Measurements from ENCODE around the gene PRKD2. TPM values are rescaled to one million over a fixed set of nuclear protein-coding genes. Genes with fewer than 3 reads are reported as not detected.
A peak's percentile ranks its signal among the peaks of the same experiment; 100 is the strongest.

The PRKD2 gene
- total and polyA plus RNA-seq, 12 donors = 6.8 to 77.1 (median 26.8) TPM

- intact Hi-C loops (cut with DNase I) = no loop called here
Observed at GRCh38 chr19:46745521-46746280, 28.8 kb upstream of the PRKD2 start, which contains the start of gene FKRP. TSS of gene FKRP (plus strand) at chr19:46746057. CDS start at chr19:46755451, 9,394 bp downstream.

GRCh38 chr19:46745030-46745429, 28.1 kb upstream of the PRKD2 start:
- Histone ChIP-seq H3K4me1 (replicated peaks in 1 of 2) (peaks cover 10 to 46% of the 10 kb centered on the region in 2 donors), H3K27me3 (no peaks in the 10 kb centered on the region), H3K36me3 (replicated peaks in 1 of 2) (peaks cover 0 to 6% of the 10 kb centered on the region in 2 donors), H3K9me3 (replicated peaks in 1 of 3) (no peaks in the 10 kb centered on the region), H3K27ac (no peak overlapping the region), H3K4me3 (peak overlapping the region in 3 of 4 donors; percentile 38 to 100 (median 97))
- DNase-seq = no peak
- WGBS, 4 donors = 15 to 24% (median 19%) methylated on average over 8 of the region's 8 CpGs
- intact Hi-C loops (cut with DNase I) = no loop called here
- TF ChIP-seq POLR2A (IDR thresholded peaks at IDR 0.05) (no peak), CTCF (IDR thresholded peaks at IDR 0.05) (no peak)

More at GRCh38 chr19:46745521-46746280, 28.8 kb upstream of the PRKD2 start, which contains the start of gene FKRP:
- no peaks in the 10 kb centered on the region for H3K27me3 ChIP-seq
- 0 to 1% (median 1%) methylated on average over 17 to 68 of the region's 68 CpGs for WGBS, 4 donors
- TF ChIP-seq CTCF (IDR thresholded peaks at IDR 0.05) (no peak), POLR2A (IDR thresholded peaks at IDR 0.05) (no peak)
- H3K9me3 ChIP-seq (replicated peaks in 1 of 3) = no peaks in the 10 kb centered on the region
- H3K27ac ChIP-seq = peak within 1 kb of the TSS in 3 of 5 donors; percentile 80 to 91 (median 89)
- H3K4me1 ChIP-seq (replicated peaks in 1 of 2) = peaks cover 10 to 46% of the 10 kb centered on the region in 2 donors
- peak within 1 kb of the TSS in 3 of 4 donors; percentile 38 to 100 (median 97) for H3K4me3 ChIP-seq
- DNase-seq = no peak
- H3K36me3 ChIP-seq (replicated peaks in 1 of 2) = peaks cover 0 to 12% of the 10 kb centered on the region in 2 donors

- intact Hi-C loops (cut with DNase I) = no loop called here
- Histone ChIP-seq H3K9me3 (replicated peaks in 1 of 3) (no peaks in the 10 kb centered on the region), H3K36me3 (replicated peaks in 1 of 2) (peaks cover 0 to 6% of the 10 kb centered on the region in 2 donors), H3K27me3 (no peaks in the 10 kb centered on the region), H3K4me1 (replicated peaks in 1 of 2) (peaks cover 10 to 53% of the 10 kb centered on the region in 2 donors), H3K4me3 (no peak overlapping the region), H3K27ac (no peak overlapping the region)
- no peak for DNase-seq
- WGBS, 4 donors = 83 to 92% (median 86%) methylated on average over 12 of the region's 12 CpGs
- TF ChIP-seq CTCF (IDR thresholded peaks at IDR 0.05) (no peak), POLR2A (IDR thresholded peaks at IDR 0.05) (no peak)
Observed at GRCh38 chr19:46744005-46744691, 27.2 kb upstream of the PRKD2 start.

DNA sequence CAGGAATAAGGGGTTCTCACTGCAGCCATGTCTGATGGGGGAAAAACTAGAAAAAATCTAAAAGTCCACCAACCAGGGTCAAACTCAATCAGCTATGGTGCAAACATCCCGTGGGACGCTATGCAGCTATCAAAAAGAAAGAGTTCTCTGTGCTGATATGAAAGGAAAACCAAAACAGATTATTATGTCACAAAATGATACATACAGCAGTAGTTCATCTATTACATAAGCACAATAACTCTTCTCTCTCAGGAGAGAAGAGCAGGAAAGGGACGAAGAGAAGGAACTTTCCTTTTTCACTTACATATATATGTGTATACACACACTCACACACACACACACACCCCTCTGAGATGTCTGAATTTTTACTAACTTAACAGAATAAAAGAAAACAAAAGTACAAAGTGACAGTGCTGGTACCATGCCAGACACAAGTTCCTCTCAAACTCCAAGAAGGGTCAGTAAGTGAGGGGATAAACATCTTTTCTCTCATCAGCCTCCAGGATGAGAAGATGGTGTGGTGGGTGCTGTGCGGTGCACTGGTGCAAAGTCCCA, 26.1 kb upstream of the PRKD2 start:
- intact Hi-C loops (cut with DNase I) = no loop called here

More for the DNA sequence above, 26.1 kb upstream of the PRKD2 start:
- no peak for DNase-seq
- no peaks in the 10 kb centered on the region for H3K27me3 ChIP-seq
- H3K27ac ChIP-seq = no peak overlapping the region
- 42 to 51% (median 46%) methylated on average over 4 of the region's 4 CpGs for WGBS, 4 donors
- no peaks in the 10 kb centered on the region for H3K9me3 ChIP-seq (replicated peaks in 1 of 3)
- peaks cover 10 to 53% of the 10 kb centered on the region in 2 donors for H3K4me1 ChIP-seq (replicated peaks in 1 of 2)
- peaks cover 0 to 2% of the 10 kb centered on the region in 2 donors for H3K36me3 ChIP-seq (replicated peaks in 1 of 2)
- H3K4me3 ChIP-seq = no peak overlapping the region
- no peak for TF ChIP-seq CTCF (IDR thresholded peaks at IDR 0.05)
- TF ChIP-seq POLR2A (IDR thresholded peaks at IDR 0.05) = no peak

Measured in adrenal gland (tissue), 12 donors.